Activated effector memory CD4-positive, alpha-beta T cell treated with Interleukin-2 at 50 U/mL for 16 hours (primary cell): ENCODE results near the gene ZNF253.
A peak's percentile ranks its signal among the peaks of the same experiment; 100 is the strongest.
"Not testable (repeated sequence)": the region's sequence is repeated elsewhere in the genome, so short reads cannot be mapped to it uniquely, and the experiment has no call there.

Experiments used
- DNase-seq: peaks from one replicate; pipeline ENCODE4 v3.0.0-alpha.2; 2020

Gene ZNF253

DNA sequence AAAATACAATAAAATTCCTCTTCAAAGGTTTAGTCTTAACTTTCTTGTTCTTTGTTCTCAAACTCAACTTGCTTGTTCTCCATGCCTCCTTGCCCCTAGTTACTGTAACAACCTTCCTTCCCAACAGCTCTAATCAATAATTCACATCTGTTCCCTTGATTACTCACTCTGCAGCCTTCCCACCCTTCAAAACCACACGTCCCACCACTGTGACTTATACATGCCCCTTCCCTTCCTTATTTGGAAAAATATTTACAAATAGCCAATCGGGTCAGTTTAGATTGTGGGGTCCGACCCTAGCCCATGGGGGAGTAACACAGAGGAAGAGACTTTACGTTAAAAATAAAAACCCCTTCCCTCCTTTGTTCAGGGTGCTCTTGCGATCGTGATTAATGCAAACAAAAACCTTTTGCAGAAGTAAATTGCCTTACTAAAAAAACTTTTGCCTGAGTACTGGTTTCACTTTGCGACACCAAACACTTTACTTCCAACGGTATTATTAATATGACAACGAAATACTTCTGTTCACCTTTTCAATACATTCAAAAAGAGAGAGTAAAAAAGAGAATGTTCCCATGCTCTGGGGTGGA lies 34.6 kb downstream of the ZNF253 start:
- DNase-seq, result no peak

DNA sequence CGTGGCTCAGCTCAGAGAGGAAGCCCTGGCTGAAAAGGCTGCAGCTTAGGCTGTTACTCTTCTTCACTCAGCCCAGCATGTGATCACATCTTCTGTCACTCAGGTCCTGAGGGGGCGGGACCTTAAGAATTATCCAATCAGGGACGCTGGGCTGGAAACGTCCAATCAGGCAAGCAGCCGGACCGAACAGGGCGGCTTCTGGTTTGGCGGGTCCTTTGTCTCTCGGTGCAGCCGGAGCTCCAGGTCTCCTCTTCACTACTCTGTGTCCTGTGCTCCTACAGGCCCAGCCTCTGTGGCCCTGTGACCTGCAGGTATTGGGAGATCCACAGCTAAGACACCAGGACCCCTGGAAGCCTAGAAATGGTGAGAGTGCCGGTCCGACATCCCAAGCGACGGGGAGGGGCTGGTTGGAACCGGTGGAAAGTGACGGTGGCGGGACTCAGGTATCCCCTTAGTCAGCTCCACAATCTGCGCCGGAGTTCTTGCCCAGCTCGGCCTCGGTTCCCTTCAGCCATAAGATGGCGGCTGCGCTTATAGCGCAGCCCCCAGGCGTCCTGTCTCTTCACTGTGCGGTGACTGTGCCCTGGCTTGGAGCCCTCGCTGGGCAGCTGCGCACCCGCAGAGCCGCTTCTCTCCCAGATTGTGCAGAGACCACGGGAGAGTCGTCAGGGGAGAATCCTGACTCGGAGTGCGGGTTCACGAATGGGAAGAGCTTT lies 35.2 kb downstream of the ZNF253 start, which contains the start of gene ZNF93:
Gene ZNF93, plus strand, starts transcription at position 218 of the 716 bp plus-strand sequence. Its CDS starts 143 bp downstream, at position 361.
- DNase-seq, result peak; percentile 84

DNA sequence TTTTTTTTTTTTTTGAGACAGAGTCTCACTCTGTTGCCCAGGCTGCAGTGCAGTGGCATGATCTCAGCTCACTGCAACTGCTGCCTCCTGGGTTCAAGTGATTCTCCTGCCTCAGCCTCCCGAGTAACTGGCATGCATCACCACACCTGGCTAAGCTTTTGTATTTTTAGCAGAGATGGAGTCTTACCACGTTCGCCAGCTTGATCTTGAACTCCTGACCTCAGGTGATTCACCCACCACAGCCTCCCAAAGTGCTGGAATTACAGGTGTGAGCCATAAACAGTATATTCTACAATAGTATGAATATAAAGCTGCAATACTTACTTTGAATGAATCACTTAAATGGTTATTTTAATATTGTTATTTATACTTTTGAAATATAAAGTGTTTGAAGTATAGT lies 41.9 kb downstream of the ZNF253 start:
- DNase-seq, result not testable (repeated sequence)

DNA sequence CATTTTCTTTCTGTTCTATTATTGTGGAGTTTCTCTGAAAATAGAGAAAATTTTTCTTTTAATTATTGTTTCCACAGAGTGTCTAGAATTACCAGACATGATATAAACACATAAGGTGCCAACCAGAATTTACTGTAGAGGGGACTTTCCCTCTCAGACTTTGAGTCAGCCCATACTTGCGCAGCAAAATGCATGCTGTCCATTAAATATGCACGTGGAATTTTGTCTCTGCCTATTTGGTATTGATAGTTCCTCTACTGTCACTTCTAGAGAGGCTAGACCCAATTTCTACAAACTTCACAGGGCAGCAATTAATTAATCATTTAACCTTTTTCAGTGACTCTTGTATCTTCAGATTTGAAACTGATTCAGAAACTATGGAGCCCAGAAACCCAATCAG lies 44.0 kb downstream of the ZNF253 start:
- DNase-seq, result no peak

DNA sequence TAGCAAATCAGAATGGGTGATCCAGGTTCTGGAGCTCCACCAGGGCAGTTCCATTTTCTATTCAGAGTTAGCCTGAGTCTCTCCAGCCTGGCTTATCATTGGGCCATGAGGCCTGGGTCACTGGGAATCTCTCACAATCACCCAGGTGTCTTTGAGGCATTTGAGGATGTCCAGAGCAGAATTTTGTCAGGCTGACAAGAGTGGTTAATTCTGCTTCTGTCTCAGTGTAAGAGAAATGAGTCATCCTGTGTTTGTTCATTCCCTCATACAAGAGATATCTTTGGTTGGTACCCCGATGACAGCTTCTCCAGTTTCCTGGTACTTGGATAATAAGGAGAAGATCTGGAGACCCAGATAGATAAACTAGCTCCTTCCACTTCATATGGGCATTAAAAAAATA lies 45.5 kb downstream of the ZNF253 start:
- DNase-seq, result no peak

DNA sequence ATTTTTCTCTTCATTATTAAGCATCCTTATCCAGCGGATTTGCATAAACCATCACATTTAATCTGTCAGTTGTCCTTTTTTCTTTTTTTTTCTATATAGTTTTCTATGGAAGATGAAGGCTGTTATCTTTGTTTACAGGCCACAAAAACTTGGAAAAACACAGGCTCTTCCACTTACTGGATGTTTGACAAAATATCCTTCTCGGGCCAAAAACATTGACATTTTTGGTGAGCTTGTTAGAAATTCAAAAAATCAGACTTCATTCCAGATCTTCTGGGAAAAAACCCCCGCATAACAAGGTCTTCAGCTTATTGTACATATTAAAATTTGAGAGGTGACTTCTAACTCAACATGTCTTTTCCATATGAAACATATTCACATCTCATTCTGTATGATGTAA lies 48.9 kb downstream of the ZNF253 start:
- DNase-seq, result no peak

DNA sequence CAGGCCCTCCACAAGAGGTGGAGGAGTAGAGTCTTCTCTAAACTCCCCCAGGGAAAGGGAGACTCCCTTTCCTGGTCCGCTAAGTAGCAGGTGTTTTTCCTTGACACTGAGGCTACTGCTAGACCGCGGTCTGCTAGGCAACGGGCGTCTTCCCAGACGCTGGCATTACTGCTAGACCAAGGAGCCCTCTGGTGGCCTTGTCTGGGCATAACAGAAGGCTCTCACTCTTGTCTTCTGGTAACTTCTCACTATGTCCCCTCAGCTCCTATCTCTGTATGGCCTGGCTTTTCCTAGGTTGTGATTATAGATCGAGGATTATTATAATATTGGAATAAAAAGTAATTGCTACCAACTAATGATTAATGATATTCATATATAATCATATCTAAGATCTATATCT lies 64.7 kb downstream of the ZNF253 start:
- peak; percentile 6 for DNase-seq

DNA sequence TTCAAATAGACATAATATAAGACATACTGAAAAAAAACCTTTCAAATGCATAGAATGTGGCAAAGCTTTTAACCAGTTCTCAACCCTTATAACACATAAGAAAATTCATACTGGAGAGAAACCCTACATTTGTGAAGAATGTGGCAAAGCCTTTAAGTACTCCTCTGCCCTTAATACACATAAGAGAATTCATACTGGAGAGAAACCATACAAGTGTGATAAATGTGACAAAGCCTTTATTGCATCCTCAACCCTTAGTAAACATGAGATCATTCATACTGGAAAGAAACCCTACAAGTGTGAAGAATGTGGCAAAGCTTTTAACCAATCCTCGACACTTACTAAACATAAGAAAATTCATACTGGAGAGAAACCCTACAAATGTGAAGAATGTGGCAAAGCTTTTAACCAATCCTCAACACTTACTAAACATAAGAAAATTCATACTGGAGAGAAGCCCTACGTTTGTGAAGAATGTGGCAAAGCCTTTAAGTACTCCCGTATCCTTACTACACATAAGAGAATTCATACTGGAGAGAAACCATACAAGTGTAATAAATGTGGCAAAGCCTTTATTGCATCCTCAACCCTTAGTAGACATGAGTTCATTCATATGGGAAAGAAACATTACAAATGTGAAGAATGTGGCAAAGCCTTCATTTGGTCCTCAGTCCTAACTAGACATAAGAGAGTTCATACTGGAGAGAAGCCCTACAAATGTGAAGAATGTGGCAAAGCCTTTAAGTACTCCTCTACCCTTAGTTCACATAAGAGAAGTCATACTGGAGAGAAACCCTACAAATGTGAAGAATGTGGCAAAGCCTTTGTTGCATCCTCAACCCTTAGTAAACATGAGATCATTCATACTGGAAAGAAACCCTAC lies 68.0 kb downstream of the ZNF253 start:
- not testable (repeated sequence) for DNase-seq

DNA sequence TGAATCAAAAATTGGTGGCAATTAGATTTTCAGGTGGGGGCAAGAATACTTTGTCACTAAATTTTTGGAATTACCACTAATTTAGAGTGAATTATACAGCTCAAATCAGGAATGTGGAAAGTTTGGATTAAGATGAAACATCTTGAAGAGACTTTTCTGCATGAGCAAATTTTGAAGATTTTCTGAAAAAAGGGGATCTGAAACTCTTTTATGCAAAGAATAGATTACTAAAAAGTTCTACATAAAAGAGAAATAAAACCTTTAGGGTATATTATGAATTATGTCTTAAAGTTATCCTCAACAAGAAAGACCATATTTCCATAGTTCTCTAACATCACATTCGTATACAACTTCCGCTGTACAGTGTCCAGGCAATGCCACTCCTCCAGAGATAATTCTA lies 71.7 kb downstream of the ZNF253 start:
- no peak for DNase-seq

DNA sequence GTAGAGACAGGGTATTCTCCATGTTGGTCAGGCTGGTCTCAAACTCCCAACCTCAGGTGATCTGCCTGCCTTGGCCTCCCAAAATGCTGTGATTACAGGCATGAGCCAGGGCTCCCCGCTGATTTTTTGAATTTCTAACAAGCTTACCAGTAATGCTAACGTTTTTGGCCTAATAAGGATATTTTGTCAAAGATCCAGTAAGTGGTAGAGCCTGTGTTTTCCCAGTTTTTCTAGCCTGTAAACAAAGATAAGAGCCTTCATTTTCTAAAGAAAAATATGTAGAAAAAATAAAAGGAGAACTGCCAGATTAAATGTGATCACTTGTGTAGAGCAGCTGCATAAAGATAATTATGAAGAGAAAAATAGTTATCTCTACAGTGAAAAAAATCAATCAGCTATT lies 72.8 kb downstream of the ZNF253 start:
- no peak for DNase-seq

DNA sequence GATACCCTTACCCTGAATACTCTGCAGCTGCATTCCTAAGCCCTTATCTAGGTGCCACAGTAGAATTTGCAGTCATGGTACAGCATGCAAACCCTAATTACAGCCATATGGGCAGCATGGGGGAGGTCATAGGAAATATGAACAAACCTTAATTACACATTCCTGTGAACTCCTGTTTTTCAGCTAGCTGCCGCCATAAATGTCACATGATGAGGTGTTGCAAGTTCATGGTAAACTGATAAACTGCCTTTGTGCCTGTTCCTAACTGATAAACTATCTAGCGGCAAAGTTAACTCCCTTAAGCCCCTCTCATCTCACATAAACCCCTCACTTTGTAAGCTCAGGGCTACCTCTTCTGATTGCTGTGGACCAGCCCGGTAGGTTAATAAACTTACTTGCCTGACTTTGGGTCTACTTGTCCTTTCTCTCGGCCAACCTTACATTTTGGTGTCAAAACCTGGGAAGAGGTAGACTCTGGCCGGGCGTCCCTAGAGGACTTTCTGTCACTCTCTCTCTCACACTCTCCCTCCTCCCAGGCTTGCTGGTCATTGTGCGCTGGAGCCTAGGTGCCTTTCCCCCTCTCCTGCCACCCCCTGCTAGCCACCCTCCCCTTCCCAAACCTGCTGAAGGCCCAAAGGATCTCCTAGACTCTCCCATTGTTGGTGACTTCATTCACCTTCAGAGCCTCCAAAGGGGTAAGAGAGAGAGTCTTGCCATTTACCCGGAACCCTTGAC lies 78.3 kb downstream of the ZNF253 start:
- DNase-seq, result no peak
